NCI-H345 treated with DMSO at 0.1 percent for 48 hours (cell line): ENCODE data around the gene DENND1C.
A peak's percentile ranks its signal among the peaks of the same experiment; 100 is the strongest.

ENCODE experiments used
- DNase-seq: peaks from one replicate; lab custom pipeline; 2025; ENCODE audit not compliant: unreplicated experiment; lab: John Stamatoyannopoulos, UW

DENND1C gene

DNA sequence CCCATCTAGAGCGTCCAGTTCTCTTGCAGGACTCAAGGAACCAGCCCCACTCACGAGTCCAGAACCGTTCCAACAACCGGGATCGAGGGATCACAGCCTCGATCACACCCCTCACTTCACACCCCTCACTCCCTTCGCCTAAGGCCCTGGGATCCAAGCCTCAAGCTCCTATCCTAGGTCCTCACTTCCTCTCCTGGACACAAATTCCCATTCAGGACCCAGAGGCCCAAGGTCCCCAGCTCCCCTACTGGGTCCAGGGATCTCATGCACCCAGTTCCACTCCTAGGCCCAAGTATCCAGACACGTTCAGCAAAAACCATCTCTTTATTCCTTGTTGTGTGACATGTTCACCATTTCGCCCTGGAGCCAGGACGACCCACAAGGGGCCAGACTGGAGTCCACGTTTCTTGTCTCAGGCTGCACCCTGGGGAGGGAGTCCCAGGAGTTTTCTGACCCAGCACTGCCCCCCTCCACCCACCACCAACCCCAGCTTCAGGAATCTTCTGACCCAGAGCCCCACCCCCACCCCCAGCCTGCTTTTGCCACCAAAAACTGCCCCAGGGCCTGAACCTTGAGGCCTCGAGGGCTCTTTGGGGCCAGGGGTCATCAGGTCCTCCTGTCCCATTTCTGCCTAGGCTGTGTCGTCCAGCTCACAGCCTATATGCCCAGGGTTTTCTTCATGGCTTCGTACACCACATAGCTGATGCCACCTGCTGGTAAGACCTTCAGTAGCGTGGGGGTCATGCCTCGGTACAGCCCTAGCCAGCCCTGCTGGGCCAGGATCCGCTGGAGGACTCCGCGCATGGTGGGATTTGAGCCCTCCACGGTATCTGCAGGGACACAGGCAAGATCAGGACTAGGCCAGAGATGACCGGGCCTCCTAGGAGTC, 55.6 kb downstream of the DENND1C start:
- no peak for DNase-seq

DNA sequence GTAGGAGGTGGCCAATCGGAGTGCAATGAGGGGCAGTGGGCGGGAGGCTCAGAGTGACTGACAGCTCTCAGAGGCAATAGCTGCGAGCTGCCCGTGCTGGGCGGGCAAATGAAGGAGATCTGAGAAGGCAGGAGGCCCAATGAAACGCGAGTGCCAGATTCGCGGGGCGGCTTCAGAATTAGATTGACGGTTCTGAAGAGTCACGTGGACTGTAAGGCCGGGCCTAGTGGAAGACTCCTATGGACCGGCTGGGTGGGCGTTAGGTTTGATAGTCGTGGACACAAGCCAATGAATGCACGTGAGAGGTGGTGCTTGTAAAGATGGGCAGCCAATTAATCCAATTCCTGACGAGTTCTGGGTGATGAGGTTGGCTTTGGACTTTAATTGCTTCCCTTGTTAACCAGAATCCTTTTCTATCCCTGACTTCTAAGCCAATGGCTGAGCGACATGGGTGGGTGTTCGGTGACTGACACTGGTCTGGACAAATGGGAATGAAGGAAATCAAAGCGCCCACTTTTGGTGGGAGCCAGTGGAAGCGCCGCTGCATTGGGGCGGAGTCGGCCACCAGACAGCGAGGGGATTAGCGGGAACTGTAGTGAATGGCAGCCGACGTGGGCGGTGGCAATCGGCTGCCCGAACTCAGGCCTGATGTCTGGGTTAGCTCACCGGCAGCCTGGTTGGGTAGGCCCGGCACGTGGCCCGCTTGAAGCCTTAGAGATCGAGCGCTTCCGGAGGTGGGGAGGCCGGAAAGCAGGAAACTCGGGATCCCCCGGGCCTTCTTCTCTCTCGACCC, 56.5 kb downstream of the DENND1C start:
- DNase-seq = peak; percentile 100

DNA sequence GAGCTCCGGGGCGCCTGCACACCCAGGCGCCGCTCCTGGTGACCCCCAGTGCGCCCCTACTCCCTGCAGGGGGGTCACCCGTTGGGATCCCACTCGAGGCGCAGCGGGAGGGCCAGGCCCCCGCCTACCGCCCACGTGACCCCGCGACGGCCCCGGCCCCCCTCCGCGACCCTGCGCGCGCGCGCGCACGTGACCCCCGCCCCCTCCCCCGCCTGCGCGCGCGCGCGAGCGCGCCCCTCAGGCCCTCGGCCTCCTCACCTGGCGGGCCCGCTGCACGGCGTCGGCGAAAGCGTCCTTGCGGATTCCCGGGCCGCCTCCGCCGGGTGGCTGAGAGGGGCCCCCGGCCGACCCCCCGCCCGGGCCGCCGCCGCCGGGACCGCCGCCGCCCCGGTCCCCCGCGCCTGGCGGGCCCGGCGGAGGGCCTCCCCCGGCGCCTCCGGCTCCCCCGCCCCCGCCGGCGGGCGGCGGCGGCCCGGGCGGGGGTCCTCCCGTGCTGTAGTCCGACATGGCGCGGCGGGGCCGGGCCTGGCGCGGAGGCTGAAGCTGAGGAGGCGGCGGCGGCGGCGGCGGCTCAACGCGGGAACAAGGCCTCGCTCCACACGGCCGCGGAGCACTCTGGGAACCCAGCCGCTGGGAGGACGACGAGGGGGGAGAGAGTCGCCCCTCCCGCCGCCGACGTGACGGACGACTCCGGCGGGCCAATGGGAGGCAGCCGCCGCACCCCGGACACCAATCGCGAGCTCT, 57.2 kb downstream of the DENND1C start, which contains the start of gene KHSRP:
Gene KHSRP, minus strand, starts transcription at position 617 of the 744 bp plus-strand sequence. Its CDS starts 110 bp downstream, at position 507.
- DNase-seq = no peak

DNA sequence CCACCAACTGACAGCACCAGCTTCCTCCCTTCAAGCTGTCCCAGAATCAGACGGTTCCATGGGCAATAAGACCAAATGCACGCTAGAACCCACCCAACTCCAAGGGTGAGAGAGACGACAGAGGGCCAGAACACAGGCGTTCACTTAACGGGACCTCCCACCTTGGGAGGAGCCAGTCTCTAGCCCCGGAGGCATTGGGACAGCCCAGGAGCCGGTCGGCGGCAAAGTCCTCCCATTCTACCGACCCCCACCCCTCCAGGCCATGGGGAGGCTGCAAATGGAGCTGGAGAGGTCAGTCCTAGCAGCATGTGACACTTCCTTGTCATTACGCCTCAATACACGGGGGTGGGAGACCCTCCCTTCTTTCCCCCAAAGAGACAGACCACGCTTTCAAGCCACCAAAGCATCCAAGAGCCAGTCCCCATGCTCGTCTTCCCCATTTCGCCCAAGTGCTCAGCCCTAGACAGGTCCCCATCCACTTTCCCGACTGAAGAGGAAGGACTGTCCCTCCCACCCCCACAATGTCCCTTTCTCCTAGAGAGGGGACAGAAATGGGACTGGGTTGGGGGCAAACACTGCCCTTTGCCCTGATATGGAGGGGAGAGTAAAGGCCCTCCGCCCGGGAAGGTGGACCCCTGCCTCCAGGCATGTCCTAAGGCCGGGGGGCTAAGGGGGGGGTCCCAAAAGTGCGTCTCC, 57.9 kb downstream of the DENND1C start:
- no peak for DNase-seq

DNA sequence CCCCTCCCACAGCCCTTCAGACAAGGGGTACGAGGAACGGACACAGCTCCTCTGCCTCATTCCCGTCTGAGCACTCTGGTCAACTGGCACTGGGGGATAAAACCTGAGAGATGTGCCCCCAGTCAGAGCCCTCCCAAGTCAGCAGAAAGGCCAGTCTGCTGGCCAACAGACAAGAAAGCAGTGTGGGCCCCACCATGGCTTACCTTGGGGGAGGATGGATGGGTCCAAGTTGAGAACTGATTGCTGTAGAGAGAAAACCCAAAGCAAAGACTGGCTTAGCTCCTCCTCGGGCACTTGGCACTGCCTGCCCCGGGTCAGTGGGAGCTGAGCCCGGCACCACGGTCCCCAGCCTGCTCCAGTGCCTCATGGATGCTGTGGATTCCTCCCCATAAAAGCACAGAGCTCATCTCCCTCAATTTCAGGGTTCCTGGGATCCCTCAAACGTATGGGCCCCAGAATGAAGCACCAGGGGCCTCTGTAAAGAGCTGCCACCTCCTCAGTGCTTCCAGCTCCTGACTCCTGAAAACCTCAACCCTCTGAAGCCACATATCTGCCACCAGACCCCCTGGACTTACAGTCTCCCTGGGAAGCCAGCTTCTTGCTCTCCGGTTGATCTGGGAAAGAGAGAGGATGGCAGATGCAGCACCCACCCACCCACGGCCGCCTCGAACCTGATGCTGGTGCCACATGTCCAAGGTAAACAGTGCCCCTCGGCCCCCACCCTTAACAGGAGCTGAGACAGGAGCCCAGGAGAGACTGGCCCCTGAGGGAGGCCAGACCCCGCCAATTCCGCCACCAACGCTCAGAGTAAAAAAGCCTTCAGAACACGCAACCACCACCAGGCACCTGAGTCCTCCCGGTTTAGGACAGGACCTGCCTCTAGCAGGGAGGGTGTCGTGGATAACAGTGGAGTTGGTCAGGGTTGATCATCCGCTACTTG, 60.2 kb downstream of the DENND1C start:
- no peak for DNase-seq

DNA sequence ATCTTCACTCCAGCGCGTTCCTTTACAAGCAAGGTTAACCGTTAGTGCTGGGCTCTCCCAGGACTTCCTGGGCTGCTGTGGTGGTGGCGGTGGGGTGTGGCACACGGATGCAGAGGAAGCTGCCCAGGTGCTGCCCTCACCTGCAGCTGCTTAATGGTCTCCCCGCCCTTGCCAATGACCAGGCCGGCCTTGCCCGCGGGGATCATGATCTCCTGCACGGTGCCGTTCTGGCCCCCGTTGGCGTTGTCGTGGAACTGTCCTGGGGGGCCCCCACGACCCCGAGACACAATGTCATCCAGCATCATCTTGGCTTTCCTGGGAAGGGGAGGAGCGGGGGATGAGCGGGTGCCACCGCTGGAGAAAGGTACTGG, 63.0 kb downstream of the DENND1C start:
- DNase-seq = no peak

DNA sequence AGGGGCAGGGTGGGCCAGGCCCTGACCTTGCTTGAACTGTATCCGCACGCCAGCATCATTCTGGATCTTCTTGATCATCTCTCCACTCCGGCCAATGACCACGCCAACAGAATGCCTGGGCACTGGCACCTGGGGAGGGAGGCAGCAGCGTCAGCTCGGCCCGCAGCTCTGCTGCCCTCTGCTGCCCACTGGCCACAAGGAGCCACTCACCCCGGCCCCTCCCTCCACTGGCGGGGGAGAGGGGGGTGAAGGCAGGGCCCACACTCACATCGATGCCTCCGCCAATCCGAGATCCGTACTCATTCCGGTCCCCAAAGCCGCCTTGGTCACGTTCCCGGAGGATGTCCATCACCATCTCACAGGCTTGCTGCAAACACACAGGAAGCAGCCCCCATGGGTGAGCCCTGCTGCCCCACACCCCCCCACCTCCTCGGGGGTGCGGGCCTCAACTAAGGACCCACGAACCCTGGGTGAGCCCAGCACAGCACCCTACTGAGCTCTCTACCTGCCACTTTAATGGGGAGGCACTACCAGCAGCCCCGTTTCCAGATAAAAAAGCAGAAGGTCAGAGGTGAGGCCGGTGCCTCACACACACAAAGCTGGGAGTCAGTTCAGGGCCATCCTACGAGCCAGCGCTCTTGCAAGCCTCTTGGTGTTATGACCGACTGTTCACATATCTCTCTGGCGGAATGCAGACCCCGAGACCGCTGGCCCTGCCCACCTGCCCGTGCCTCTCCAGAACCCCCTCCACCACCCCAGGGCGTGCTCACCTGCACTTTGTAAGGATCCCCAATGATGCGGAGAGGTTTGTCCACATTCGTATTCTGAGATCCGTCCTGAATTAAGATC, 63.6 kb downstream of the DENND1C start:
- DNase-seq = no peak
